ENCODE data around the gene MAP3K4. TPM values are rescaled to one million over a fixed set of nuclear protein-coding genes. Genes with fewer than 3 reads are reported as not detected.

MAP3K4 gene
- total and polyA plus RNA-seq, 8 donors, result 7.3 to 598 (median 19.4) TPM

GRCh38 chr6:161023316-161023715, 31.7 kb downstream of the MAP3K4 start:
- H3K27me3 ChIP-seq, result no peaks in the 10 kb centered on the region
- 68 to 85% (median 77%) methylated on average over 2 of the region's 2 CpGs for WGBS, 5 donors
- H3K4me3 ChIP-seq, result no peak overlapping the region
- peaks cover 0 to 5% (median 0%) of the 10 kb centered on the region in 4 donors for H3K36me3 ChIP-seq
- peaks cover 0 to 4% (median 0%) of the 10 kb centered on the region in 4 donors for H3K4me1 ChIP-seq
- H3K9me3 ChIP-seq, result no peaks in the 10 kb centered on the region
- TF ChIP-seq EP300 (IDR thresholded peaks at IDR 0.05) (no peak), POLR2A (IDR thresholded peaks at IDR 0.05) (no peak), POLR2AphosphoS5 (IDR thresholded peaks at IDR 0.05) (no peak)
- TF ChIP-seq, protein P1, sequence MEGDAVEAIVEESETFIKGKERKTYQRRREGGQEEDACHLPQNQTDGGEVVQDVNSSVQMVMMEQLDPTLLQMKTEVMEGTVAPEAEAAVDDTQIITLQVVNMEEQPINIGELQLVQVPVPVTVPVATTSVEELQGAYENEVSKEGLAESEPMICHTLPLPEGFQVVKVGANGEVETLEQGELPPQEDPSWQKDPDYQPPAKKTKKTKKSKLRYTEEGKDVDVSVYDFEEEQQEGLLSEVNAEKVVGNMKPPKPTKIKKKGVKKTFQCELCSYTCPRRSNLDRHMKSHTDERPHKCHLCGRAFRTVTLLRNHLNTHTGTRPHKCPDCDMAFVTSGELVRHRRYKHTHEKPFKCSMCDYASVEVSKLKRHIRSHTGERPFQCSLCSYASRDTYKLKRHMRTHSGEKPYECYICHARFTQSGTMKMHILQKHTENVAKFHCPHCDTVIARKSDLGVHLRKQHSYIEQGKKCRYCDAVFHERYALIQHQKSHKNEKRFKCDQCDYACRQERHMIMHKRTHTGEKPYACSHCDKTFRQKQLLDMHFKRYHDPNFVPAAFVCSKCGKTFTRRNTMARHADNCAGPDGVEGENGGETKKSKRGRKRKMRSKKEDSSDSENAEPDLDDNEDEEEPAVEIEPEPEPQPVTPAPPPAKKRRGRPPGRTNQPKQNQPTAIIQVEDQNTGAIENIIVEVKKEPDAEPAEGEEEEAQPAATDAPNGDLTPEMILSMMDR (IDR thresholded peaks at IDR 0.05), result no peak
- H3K27ac ChIP-seq, result no peak overlapping the region
- no peak for DNase-seq
- intact Hi-C loops (cut with DNase I; ENCODE audit: low total_unique reads), result no loop called here

DNA sequence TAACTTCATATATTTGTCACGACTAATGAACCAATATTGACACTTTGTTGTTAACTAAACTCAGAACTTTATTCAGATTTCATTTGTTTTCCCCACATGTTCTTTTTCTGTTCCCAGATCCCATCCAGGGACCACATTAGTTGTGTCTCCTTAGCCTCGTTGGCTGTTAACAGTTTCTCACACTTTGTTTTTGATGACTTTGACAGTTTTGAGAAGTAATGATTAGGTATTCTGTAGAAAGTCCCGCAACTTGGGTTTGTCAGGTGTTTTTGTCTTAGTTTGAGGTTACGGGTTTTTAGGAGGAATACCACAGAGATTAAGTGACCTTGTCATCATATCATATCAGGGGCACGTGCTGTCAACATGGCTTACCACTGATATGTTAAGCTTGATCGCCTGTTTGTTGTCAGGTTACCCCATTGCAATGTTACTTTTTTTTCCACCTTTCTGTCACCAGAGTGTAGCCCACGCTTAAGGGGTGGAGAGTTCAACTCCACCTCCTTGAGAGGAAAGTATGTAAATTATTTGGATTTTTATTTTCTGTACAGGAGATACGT, 32.9 kb downstream of the MAP3K4 start:
- WGBS, 5 donors, result 88 to 94% (median 90%) methylated on average over 8 of the region's 8 CpGs
- no peak overlapping the region for H3K27ac ChIP-seq
- H3K9me3 ChIP-seq, result no peaks in the 10 kb centered on the region
- intact Hi-C loops (cut with DNase I; ENCODE audit: low total_unique reads), result no loop called here
- peaks cover 0 to 5% (median 0%) of the 10 kb centered on the region in 4 donors for H3K36me3 ChIP-seq
- TF ChIP-seq POLR2A (IDR thresholded peaks at IDR 0.05) (no peak), POLR2AphosphoS5 (IDR thresholded peaks at IDR 0.05) (no peak), EP300 (IDR thresholded peaks at IDR 0.05) (no peak)
- TF ChIP-seq, protein P1 (IDR thresholded peaks at IDR 0.05), result no peak
- no peaks in the 10 kb centered on the region for H3K27me3 ChIP-seq
- peaks cover 0 to 7% (median 3%) of the 10 kb centered on the region in 4 donors for H3K4me1 ChIP-seq
- no peak for DNase-seq
- H3K4me3 ChIP-seq, result no peak overlapping the region

- intact Hi-C loops (cut with DNase I; ENCODE audit: low total_unique reads), result no loop called here
- no peak for TF ChIP-seq EP300 (IDR thresholded peaks at IDR 0.05)
- TF ChIP-seq POLR2A (IDR thresholded peaks at IDR 0.05), result no peak
- no peak for TF ChIP-seq POLR2AphosphoS5 (IDR thresholded peaks at IDR 0.05)
- TF ChIP-seq, protein P1 (IDR thresholded peaks at IDR 0.05), result no peak
- no peak for DNase-seq
- H3K27ac ChIP-seq, result no peak overlapping the region
- H3K4me3 ChIP-seq, result no peak overlapping the region
- no peaks in the 10 kb centered on the region for H3K27me3 ChIP-seq
- H3K9me3 ChIP-seq, result no peaks in the 10 kb centered on the region
- peaks cover 0 to 21% (median 9%) of the 10 kb centered on the region in 4 donors for H3K4me1 ChIP-seq
- H3K36me3 ChIP-seq, result peaks cover 0 to 2% (median 0%) of the 10 kb centered on the region in 4 donors
- 93 to 94% (median 94%) methylated on average over 3 of the region's 3 CpGs for WGBS, 5 donors
These were observed 35.8 kb downstream of the MAP3K4 start for GRCh38 chr6:161027385-161027784.

- Histone ChIP-seq H3K4me1 (peaks cover 0 to 25% (median 11%) of the 10 kb centered on the region in 4 donors), H3K9me3 (no peaks in the 10 kb centered on the region), H3K27ac (peak overlapping the region in 2 of 5 donors; percentile 10 to 16), H3K4me3 (no peak overlapping the region), H3K36me3 (peaks cover 0 to 2% (median under 1%) of the 10 kb centered on the region in 4 donors), H3K27me3 (no peaks in the 10 kb centered on the region)
- intact Hi-C loops (cut with DNase I; ENCODE audit: low total_unique reads), result no loop called here
- peak in 2 of 3 donors; percentile 26 to 45 for TF ChIP-seq POLR2AphosphoS5 (IDR thresholded peaks at IDR 0.05)
- TF ChIP-seq, protein P1 (IDR thresholded peaks at IDR 0.05), result no peak
- no peak for DNase-seq
- WGBS, 5 donors, result 68 to 78% (median 71%) methylated on average over 8 of the region's 8 CpGs
These were observed 37.7 kb downstream of the MAP3K4 start for GRCh38 chr6:161029195-161029809.

Measured in stomach (tissue), 9 donors.